ENCODE results near the gene NUTM2F. TPM values are rescaled to one million over a fixed set of nuclear protein-coding genes. Genes with fewer than 3 reads are reported as not detected.
"Not testable (repeated sequence)": the region's sequence is repeated elsewhere in the genome, so short reads cannot be mapped to it uniquely, and the experiment has no call there.

NUTM2F gene
- total RNA-seq = not detected
- long read RNA-seq, partial matches to known transcripts = 0 of 1 reads
- long read RNA-seq, other reads (novel, unspliced or antisense) = 1 of 1 reads

- not testable (repeated sequence) for ATAC-seq
Observed at GRCh38 chr9:94328544-94328943, at the start of gene NUTM2F. NUTM2F (minus strand) TSS chr9:94328644; CDS start chr9:94328623, 21 bp downstream.

GRCh38 chr9:94375197-94375596 lies 46.8 kb upstream of the NUTM2F start:
- DNase-seq, H3K4me1 ChIP-seq: not testable (repeated sequence)
- peak overlapping the region; percentile 68 for H3K27ac ChIP-seq

More at GRCh38 chr9:94328544-94328943, at the start of gene NUTM2F:
- H3K27ac ChIP-seq; H3K4me3 ChIP-seq; H3K9me3 ChIP-seq; DNase-seq; H3K4me1 ChIP-seq; H3K36me3 ChIP-seq; intact Hi-C loops (cut with DNase I); H3K27me3 ChIP-seq (ENCODE audit: low read depth): not testable (repeated sequence)

GRCh38 chr9:94374176-94375056 lies 46.0 kb upstream of the NUTM2F start:
- H3K36me3 ChIP-seq; H3K4me1 ChIP-seq; H3K27me3 ChIP-seq (ENCODE audit: low read depth); intact Hi-C loops (cut with DNase I); H3K9me3 ChIP-seq: not testable (repeated sequence)
- peak; percentile 95 for DNase-seq
- ATAC-seq = peak; percentile 99
- Histone ChIP-seq H3K27ac (peak overlapping the region; percentile 68), H3K4me3 (peak overlapping the region; percentile 53)

More at GRCh38 chr9:94375197-94375596, 46.8 kb upstream of the NUTM2F start:
- H3K36me3 ChIP-seq; H3K27me3 ChIP-seq (ENCODE audit: low read depth); H3K9me3 ChIP-seq; intact Hi-C loops (cut with DNase I): not testable (repeated sequence)
- ATAC-seq = peak; percentile 79 to 83
- H3K4me3 ChIP-seq = peak overlapping the region; percentile 53

DNA sequence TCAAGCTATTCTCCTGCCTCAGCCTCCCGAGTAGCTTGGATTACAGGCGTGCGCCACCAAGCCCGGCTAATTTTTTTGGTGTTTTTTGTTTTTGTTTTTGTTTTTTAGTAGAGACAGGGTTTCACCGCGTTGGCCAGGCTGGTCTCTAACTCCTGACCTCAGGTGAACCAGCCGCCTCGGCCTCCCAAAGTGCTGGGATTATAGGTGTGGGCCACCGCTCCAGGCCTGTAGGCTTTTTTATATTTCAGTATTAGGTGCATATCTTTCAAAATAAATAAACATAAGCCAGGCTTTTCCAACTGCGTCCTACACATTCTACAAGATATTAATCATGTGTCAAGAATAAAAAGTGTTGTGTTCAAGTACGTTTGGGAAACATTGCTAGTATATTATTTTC lies 45.3 kb upstream of the NUTM2F start:
- ATAC-seq; DNase-seq; H3K27me3 ChIP-seq (ENCODE audit: low read depth); intact Hi-C loops (cut with DNase I); H3K36me3 ChIP-seq; H3K4me1 ChIP-seq; H3K9me3 ChIP-seq: not testable (repeated sequence)
- Histone ChIP-seq H3K27ac (peak overlapping the region; percentile 68), H3K4me3 (peak overlapping the region; percentile 53)

- H3K9me3 ChIP-seq; ATAC-seq; H3K4me3 ChIP-seq; intact Hi-C loops (cut with DNase I); H3K4me1 ChIP-seq; H3K36me3 ChIP-seq; H3K27ac ChIP-seq; DNase-seq; H3K27me3 ChIP-seq (ENCODE audit: low read depth): not testable (repeated sequence)
Observed at GRCh38 chr9:94370266-94370665, 41.8 kb upstream of the NUTM2F start.

- H3K27me3 ChIP-seq (ENCODE audit: low read depth); H3K36me3 ChIP-seq; intact Hi-C loops (cut with DNase I): not testable (repeated sequence)
Observed at GRCh38 chr9:94364093-94364614, 35.7 kb upstream of the NUTM2F start.

DNA sequence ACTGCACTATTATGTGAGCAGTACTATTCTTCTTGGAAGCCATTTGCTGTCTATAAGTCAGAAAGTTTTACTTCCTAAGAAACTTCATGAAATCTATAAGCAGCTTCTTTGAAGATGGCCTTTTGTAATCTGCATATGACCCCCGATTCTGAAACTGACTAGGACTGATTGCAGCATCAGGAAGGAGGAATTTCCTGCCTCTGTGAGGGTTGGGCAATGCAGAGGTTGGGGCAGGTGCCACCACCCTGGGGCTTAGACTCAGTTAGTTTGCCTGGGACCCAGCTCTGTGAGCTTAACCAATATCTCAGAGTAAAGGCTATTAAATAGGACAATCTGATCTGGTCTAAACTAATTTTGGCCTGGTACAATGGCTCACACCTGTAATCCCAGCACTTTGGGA lies 28.7 kb upstream of the NUTM2F start:
- H3K36me3 ChIP-seq; intact Hi-C loops (cut with DNase I); DNase-seq; H3K27me3 ChIP-seq (ENCODE audit: low read depth); H3K27ac ChIP-seq; H3K9me3 ChIP-seq; H3K4me1 ChIP-seq; H3K4me3 ChIP-seq: not testable (repeated sequence)
- ATAC-seq = peak in 1 of 2 donors; percentile 29

More at GRCh38 chr9:94364093-94364614, 35.7 kb upstream of the NUTM2F start:
- not testable (repeated sequence) for H3K4me3 ChIP-seq, ATAC-seq, DNase-seq, H3K4me1 ChIP-seq, H3K27ac ChIP-seq, H3K9me3 ChIP-seq

DNA sequence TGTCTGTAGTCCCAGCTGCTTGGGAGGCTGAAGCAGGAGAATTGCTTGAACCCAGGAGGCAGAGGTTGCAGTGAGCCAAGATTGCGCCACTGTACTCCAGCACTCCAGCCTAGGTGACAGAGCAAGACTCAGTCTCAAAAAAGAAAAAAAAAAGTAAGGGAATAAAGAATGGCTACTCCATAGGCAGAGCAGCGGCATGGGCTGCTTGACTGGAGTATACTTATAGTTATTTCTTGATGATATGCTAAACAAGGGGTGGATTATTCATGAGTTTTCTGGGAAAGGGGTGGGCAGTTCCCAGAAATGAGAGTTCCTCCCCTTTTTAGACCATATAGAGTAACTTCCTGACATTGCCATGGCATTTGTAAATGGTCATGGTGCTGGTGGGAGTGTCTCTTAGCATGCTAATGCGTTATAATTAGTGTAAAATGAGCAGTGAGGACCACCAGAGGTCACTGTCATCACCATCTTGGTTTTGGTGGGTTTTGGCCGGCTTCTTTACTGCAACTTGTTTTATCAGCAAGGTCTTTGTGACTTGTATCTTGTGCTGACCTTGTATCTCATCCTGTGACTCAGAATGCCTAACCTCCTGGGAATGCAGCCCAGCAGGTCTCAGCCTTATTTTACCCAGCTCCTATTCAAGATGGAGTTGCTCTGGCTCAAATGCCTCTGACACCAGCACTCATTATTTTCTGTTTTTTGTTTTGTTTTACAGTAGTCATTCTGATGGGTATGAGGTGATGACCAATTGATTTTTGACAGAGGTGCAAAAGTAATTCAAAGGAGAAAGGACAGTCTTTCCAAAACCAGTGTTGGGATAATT lies 23.7 kb upstream of the NUTM2F start:
- intact Hi-C loops (cut with DNase I); H3K27me3 ChIP-seq (ENCODE audit: low read depth); H3K27ac ChIP-seq; H3K4me3 ChIP-seq; H3K9me3 ChIP-seq; DNase-seq; H3K36me3 ChIP-seq; ATAC-seq; H3K4me1 ChIP-seq: not testable (repeated sequence)

DNA sequence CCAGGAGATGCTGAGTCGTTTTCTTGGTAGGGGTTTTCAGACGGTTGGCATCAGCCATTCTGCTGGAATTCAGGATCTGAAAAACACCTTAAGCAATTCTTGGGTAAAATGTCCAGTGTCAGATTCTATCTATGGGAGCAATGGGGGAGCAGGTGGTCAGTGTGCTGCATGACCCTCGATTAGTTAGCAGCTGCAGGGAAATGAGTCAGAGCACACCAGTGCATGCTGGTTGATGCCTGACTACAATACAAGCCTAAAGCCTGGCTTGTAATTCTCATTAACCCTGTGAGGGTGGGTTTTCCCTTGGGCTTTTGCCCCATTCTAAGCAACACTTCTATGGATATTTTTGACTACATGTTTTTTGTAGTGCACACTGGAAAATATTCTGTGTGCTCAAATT lies 20.3 kb upstream of the NUTM2F start:
- DNase-seq; H3K27ac ChIP-seq; intact Hi-C loops (cut with DNase I); H3K4me3 ChIP-seq; ATAC-seq; H3K27me3 ChIP-seq (ENCODE audit: low read depth); H3K36me3 ChIP-seq; H3K4me1 ChIP-seq; H3K9me3 ChIP-seq: not testable (repeated sequence)

- H3K9me3 ChIP-seq; intact Hi-C loops (cut with DNase I); H3K27me3 ChIP-seq (ENCODE audit: low read depth); ATAC-seq; H3K27ac ChIP-seq; H3K4me3 ChIP-seq; H3K4me1 ChIP-seq; H3K36me3 ChIP-seq; DNase-seq: not testable (repeated sequence)
Observed at GRCh38 chr9:94347451-94347850, 19.0 kb upstream of the NUTM2F start.

DNA sequence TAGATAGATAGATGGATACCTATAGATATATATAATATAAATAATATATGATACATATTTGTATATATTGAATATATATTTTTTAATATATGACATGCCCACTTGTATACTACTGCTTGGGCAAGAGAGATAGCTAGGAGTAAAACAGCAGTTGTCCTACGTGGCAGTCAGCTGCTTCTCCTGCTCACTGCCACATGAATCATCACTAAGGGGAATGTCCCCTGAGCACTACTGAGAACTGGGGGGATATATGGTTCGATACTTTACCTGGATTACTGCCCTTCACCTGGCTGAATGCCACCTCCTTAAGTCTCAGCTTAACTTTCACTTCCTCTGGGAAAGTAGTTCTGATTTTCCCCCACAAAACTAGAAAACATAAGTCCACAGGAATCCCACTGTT lies 13.3 kb upstream of the NUTM2F start:
- DNase-seq; H3K36me3 ChIP-seq; H3K27ac ChIP-seq; ATAC-seq; intact Hi-C loops (cut with DNase I); H3K9me3 ChIP-seq; H3K4me3 ChIP-seq; H3K27me3 ChIP-seq (ENCODE audit: low read depth); H3K4me1 ChIP-seq: not testable (repeated sequence)

- intact Hi-C loops (cut with DNase I); DNase-seq; H3K4me3 ChIP-seq; H3K4me1 ChIP-seq; H3K27me3 ChIP-seq (ENCODE audit: low read depth); H3K27ac ChIP-seq; H3K36me3 ChIP-seq; H3K9me3 ChIP-seq: not testable (repeated sequence)
- peak in 1 of 2 donors; percentile 13 for ATAC-seq
Observed at GRCh38 chr9:94340750-94341149, 12.3 kb upstream of the NUTM2F start.

GRCh38 chr9:94339657-94340056 lies 11.2 kb upstream of the NUTM2F start:
- H3K4me1 ChIP-seq; ATAC-seq; H3K27ac ChIP-seq; H3K27me3 ChIP-seq (ENCODE audit: low read depth); intact Hi-C loops (cut with DNase I); H3K36me3 ChIP-seq; DNase-seq; H3K9me3 ChIP-seq; H3K4me3 ChIP-seq: not testable (repeated sequence)
